Measurements from ENCODE around the gene BANP.
"Not testable (repeated sequence)": the region's sequence is repeated elsewhere in the genome, so short reads cannot be mapped to it uniquely, and the experiment has no call there.

- TF ChIP-seq, protein P1, sequence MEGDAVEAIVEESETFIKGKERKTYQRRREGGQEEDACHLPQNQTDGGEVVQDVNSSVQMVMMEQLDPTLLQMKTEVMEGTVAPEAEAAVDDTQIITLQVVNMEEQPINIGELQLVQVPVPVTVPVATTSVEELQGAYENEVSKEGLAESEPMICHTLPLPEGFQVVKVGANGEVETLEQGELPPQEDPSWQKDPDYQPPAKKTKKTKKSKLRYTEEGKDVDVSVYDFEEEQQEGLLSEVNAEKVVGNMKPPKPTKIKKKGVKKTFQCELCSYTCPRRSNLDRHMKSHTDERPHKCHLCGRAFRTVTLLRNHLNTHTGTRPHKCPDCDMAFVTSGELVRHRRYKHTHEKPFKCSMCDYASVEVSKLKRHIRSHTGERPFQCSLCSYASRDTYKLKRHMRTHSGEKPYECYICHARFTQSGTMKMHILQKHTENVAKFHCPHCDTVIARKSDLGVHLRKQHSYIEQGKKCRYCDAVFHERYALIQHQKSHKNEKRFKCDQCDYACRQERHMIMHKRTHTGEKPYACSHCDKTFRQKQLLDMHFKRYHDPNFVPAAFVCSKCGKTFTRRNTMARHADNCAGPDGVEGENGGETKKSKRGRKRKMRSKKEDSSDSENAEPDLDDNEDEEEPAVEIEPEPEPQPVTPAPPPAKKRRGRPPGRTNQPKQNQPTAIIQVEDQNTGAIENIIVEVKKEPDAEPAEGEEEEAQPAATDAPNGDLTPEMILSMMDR (IDR thresholded peaks at IDR 0.05): not testable (repeated sequence)
- not testable (repeated sequence) for TF ChIP-seq POLR2A (IDR thresholded peaks at IDR 0.05)
These were observed 68.0 kb downstream of the BANP start for GRCh38 chr16:88019041-88019820.

Measured in heart left ventricle (tissue), 13 donors.